Activated T-cell treated with anti-CD3 and anti-CD28 coated beads, Interleukin-2, amount 50 U/mL, for 4 hours (primary cell): ENCODE measurements around the gene SH3TC1. TPM values are rescaled to one million over a fixed set of nuclear protein-coding genes. Genes with fewer than 3 reads are reported as not detected.

Source experiments
- ATAC-seq, 2 donors: fragments of 200-7000 bp; cut with Tn5 transposase; one replicate each; pipeline ENCODE4 v1.10.0; 2021
- DNase-seq: peaks from one replicate; pipeline ENCODE4 v3.0.0-alpha.2; 2020
- H3K27me3 Mint-ChIP-seq: one replicate; pipeline ENCODE4 v1.8.0; 2021; ENCODE audit warnings: low read depth, mixed read lengths
- H3K36me3 Mint-ChIP-seq: one replicate; pipeline ENCODE4 v1.8.0; 2022; ENCODE audit warnings: mixed read lengths; ENCODE audit not compliant: insufficient read depth
- H3K4me1 Mint-ChIP-seq: one replicate; pipeline ENCODE4 v1.8.0; 2021; ENCODE audit warnings: low read depth, mixed read lengths
- H3K4me3 Mint-ChIP-seq: one replicate; pipeline ENCODE4 v1.8.0; 2021; ENCODE audit warnings: mild to moderate bottlenecking, moderate library complexity, mixed read lengths
- H3K9me3 Mint-ChIP-seq: one replicate; pipeline ENCODE4 v1.8.0; 2021; ENCODE audit warnings: mixed read lengths
- total RNA-seq, 3 donors: library from RNA; stranded (reverse); gene quantifications; one replicate each; pipeline ENCODE4 v1.2.1, GENCODE V29; 2021

SH3TC1 gene
- total RNA-seq, 3 donors from 2014 or later, result 3.0 to 8.8 (median 4.0) TPM

- ATAC-seq (no peak), DNase-seq (no peak)
- H3K27me3 Mint-ChIP-seq, result peaks cover 12% of the 10 kb centered on the region
- peaks cover 15% of the 10 kb centered on the region for H3K9me3 Mint-ChIP-seq
- no peak overlapping the region for H3K4me3 Mint-ChIP-seq
- no peaks in the 10 kb centered on the region for H3K36me3 Mint-ChIP-seq
- peaks cover 7% of the 10 kb centered on the region for H3K4me1 Mint-ChIP-seq
These were observed 30.1 kb upstream of the SH3TC1 start for GRCh38 chr4:8168832-8169598.

DNA sequence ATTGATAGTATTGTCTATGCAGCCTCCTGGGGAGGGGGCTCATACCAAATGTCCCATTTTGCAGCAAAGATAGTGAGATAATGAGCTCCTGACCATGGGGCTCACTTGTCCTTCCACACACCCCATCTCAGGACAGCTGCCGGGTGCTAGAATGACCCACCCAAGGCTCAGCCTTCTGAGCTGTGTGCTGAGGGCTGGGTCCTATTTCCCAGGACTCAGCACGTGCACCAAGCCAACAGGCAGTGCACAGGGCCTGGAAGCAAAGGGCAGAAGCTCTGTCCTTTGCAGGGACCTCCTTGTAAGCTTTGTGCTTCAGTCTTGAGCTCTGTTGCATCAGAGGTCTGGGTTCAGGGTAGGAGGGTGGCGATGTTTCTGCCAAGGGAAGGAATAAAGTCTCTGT is 29.3 kb upstream of the SH3TC1 start:
- Mint-ChIP-seq H3K36me3 (no peaks in the 10 kb centered on the region), H3K4me1 (peaks cover 7% of the 10 kb centered on the region), H3K4me3 (no peak overlapping the region), H3K9me3 (peaks cover 15% of the 10 kb centered on the region), H3K27me3 (peaks cover 12% of the 10 kb centered on the region)
- ATAC-seq, result no peak
- no peak for DNase-seq

DNA sequence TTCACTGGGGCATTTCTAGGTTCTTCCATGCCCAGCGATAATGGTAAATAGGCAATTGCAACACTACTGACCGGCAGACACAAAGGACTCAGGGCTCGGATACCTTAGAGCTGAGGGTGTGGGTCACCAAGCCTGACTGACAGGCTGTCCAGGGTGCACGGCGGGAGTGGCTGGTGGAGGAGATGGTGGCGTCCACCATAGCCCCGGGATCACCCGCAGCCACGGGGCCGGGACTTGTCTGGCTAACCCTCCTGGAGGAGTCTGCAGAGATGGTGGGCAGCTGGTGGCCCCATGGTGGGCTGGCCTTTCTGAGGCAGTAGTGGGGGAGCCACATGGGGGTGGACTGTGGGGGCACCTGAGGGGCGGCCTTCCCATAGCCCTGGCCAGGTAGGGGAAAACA is 28.7 kb upstream of the SH3TC1 start:
- DNase-seq (no peak), ATAC-seq (no peak)
- Mint-ChIP-seq H3K4me1 (peaks cover 7% of the 10 kb centered on the region), H3K36me3 (no peaks in the 10 kb centered on the region), H3K9me3 (peaks cover 15% of the 10 kb centered on the region), H3K4me3 (no peak overlapping the region), H3K27me3 (peaks cover 12% of the 10 kb centered on the region)

- Mint-ChIP-seq H3K4me1 (peaks cover 7% of the 10 kb centered on the region), H3K36me3 (no peaks in the 10 kb centered on the region), H3K4me3 (no peak overlapping the region), H3K9me3 (peaks cover 15% of the 10 kb centered on the region), H3K27me3 (peaks cover 12% of the 10 kb centered on the region)
- DNase-seq (no peak), ATAC-seq (no peak)
These were observed 27.8 kb upstream of the SH3TC1 start for GRCh38 chr4:8171266-8171665.

DNA sequence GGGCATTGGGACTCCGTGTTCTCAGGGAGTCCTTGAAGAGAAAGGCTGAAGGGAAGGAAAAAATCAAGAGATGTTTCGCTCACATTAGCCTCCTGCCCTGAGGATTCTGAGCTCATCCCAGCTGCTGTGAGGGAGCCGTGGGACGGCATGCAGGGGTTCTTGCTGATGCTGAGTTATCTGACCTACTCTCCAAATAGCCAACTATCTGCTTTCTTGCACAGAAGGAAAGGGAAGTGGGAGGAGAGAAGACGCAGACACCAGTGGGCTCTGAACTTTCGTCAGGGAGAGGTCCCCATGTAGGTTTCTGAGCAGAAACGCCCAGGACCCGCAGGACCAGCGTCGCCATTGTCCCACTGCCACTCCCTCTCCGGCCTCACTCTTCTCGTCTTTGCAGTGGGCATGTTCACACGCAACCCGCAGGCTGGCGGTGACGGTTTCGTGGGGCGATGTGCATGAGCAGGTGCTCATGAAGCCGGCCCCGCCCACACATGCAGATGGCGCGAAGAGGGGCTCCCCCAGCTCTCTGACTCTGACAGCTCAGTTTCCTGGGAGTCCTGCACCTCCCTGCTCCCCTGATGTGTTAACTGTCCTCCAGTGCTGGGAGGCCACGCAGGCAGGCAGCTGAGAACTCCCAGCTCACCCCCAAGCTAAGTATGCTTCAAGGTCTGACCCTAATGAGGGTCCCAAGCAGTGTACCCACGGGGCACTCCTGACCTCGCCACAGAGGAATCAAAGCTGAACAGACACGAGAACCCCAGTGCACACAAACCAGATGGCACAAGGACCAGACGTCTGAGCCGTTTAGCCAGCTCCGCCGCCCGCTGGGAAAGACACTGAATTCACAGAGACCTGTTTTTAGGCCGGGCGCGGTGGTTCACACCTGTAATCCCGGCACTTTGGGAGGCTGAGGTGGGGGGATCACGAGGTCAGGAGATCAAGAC is 26.8 kb upstream of the SH3TC1 start:
- DNase-seq (no peak), ATAC-seq (peak; percentile 50 to 71)
- Mint-ChIP-seq H3K9me3 (peaks cover 15% of the 10 kb centered on the region), H3K4me1 (peaks cover 7% of the 10 kb centered on the region), H3K36me3 (no peaks in the 10 kb centered on the region), H3K4me3 (no peak overlapping the region), H3K27me3 (peaks cover 10% of the 10 kb centered on the region)

- Mint-ChIP-seq H3K27me3 (peaks cover 10% of the 10 kb centered on the region), H3K36me3 (no peaks in the 10 kb centered on the region), H3K4me3 (no peak overlapping the region), H3K9me3 (peaks cover 8% of the 10 kb centered on the region), H3K4me1 (peaks cover 7% of the 10 kb centered on the region)
- DNase-seq (no peak), ATAC-seq (no peak)
These were observed 25.4 kb upstream of the SH3TC1 start for GRCh38 chr4:8173492-8174242.

DNA sequence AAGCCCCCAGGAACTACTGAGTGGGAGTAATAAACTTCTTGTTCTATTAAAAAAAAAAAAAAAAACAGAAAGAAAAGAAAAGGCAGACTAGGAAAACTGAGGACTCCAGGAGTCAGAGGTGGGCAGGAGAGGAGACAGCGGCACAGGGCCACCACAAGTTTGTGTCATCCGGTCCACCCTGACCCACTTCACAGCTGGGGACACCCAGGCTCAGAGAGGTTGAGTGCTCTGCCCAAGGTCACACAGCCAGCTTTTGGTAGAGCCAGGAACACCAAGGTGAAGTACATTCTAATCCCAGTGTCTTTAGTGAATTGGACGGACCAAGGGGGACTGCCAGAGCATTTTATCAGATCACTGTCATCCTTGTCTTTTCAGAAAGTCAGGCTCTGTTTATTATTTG is 24.1 kb upstream of the SH3TC1 start:
- DNase-seq (no peak), ATAC-seq (no peak)
- H3K9me3 Mint-ChIP-seq, result no peaks in the 10 kb centered on the region
- peaks cover 7% of the 10 kb centered on the region for H3K27me3 Mint-ChIP-seq
- H3K36me3 Mint-ChIP-seq, result no peaks in the 10 kb centered on the region
- H3K4me3 Mint-ChIP-seq, result no peak overlapping the region
- peaks cover 7% of the 10 kb centered on the region for H3K4me1 Mint-ChIP-seq

- ATAC-seq, result no peak
- peaks cover 5% of the 10 kb centered on the region for H3K27me3 Mint-ChIP-seq
- no peak overlapping the region for H3K4me3 Mint-ChIP-seq
- no peak for DNase-seq
- peaks cover 7% of the 10 kb centered on the region for H3K4me1 Mint-ChIP-seq
- no peaks in the 10 kb centered on the region for H3K9me3 Mint-ChIP-seq
- H3K36me3 Mint-ChIP-seq, result no peaks in the 10 kb centered on the region
These were observed 23.4 kb upstream of the SH3TC1 start for GRCh38 chr4:8175686-8176085.

DNA sequence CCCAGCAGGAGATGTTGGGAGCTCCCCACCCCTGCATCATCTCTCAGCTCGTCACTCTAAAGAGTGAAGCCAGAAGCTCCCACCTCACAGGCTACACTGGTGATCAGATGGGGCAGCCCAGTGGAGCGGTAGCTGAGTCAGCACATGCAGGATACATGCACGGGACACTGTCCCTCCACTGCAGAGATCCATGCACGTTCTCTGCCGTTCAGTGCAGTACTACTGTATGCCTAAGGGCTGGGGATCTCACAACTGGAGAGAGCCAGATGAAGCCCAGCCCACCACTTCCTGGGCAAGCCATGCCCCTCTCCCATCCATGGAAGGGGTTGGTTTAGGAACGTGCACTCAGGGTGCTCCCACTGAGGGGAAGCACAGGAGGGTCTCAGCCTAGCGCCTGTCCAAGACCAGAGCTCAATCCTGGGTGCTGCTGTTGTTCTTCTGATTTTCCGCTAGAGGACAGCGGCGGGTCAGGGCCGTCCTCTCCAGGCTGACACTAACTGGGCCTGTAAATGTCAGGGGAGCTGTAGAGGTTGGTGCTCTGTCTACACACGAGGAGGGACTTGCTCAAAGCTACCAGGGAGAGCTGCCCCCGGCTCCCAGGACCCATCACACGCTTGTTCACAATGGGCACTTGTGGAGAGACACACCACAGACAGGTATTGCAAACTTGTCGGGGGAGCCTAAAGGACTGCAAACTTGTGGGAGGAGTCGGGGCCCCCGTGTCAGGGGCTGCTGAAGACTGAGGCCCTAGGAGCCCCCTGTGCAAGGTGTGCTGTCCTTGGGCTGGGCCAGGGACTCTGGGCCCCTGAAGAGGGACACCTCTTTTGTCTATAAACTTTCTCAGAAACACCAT is 22.3 kb upstream of the SH3TC1 start:
- peaks cover 2% of the 10 kb centered on the region for H3K27me3 Mint-ChIP-seq
- peaks cover 4% of the 10 kb centered on the region for H3K4me1 Mint-ChIP-seq
- DNase-seq (peak; percentile 32), ATAC-seq (peak; percentile 78 to 80)
- no peak overlapping the region for H3K4me3 Mint-ChIP-seq
- H3K9me3 Mint-ChIP-seq, result no peaks in the 10 kb centered on the region
- no peaks in the 10 kb centered on the region for H3K36me3 Mint-ChIP-seq

DNA sequence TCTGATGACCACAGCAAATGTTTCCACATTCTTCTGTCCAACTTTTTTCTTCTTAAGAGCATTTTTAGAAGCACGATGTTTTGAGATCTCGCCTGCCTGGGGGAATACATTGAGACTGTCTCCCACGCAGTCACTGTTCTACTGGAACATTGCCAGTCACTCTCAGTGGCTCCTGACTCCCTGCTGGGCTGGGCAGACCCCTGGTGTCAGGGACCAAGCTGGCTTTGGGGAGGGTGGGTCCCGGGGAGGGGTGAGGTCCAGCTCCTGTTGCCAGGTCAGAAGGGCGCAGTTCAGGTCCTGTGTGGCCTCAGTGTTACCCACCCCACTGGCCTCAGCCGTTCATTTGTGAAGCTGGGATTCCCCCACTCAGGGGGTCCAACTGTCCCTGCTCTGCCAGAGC is 21.5 kb upstream of the SH3TC1 start:
- H3K36me3 Mint-ChIP-seq, result no peaks in the 10 kb centered on the region
- H3K4me1 Mint-ChIP-seq, result no peaks in the 10 kb centered on the region
- DNase-seq (no peak), ATAC-seq (no peak)
- H3K9me3 Mint-ChIP-seq, result no peaks in the 10 kb centered on the region
- no peak overlapping the region for H3K4me3 Mint-ChIP-seq
- H3K27me3 Mint-ChIP-seq, result no peaks in the 10 kb centered on the region

- Mint-ChIP-seq H3K4me1 (no peaks in the 10 kb centered on the region), H3K9me3 (no peaks in the 10 kb centered on the region), H3K27me3 (no peaks in the 10 kb centered on the region), H3K4me3 (no peak overlapping the region), H3K36me3 (no peaks in the 10 kb centered on the region)
- no peak for DNase-seq
- ATAC-seq, result no peak
These were observed 21.1 kb upstream of the SH3TC1 start for GRCh38 chr4:8177956-8178355.

GRCh38 chr4:8179074-8179473 is 20.0 kb upstream of the SH3TC1 start:
- Mint-ChIP-seq H3K4me1 (no peaks in the 10 kb centered on the region), H3K9me3 (no peaks in the 10 kb centered on the region), H3K4me3 (no peak overlapping the region), H3K36me3 (no peaks in the 10 kb centered on the region), H3K27me3 (no peaks in the 10 kb centered on the region)
- DNase-seq (no peak), ATAC-seq (no peak)

DNA sequence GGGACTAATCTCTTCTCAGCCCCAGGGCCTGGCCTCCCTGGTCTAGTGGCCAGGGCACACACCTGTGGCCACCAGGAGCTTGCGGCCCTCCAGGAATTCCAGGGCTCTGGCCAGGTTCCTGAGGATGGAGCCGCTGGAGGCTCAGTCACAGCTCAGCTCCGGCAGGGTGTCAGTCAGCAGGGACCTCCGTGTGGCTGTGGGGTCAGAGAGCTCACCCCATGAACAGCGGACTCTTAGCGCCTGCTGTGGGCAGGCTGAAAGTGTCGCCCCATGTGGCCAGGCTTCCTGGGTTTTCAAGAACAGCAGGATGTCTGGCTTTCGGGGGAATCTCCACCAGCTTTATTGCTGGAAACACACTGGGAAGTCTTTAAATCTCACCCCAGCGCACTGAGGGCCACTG is 19.3 kb upstream of the SH3TC1 start:
- ATAC-seq (no peak), DNase-seq (no peak)
- H3K4me1 Mint-ChIP-seq, result no peaks in the 10 kb centered on the region
- H3K27me3 Mint-ChIP-seq, result no peaks in the 10 kb centered on the region
- no peak overlapping the region for H3K4me3 Mint-ChIP-seq
- no peaks in the 10 kb centered on the region for H3K9me3 Mint-ChIP-seq
- H3K36me3 Mint-ChIP-seq, result no peaks in the 10 kb centered on the region
